Kidney (tissue), 14 donors: ENCODE results near the gene PTGS2. TPM values are rescaled to one million over a fixed set of nuclear protein-coding genes. Genes with fewer than 3 reads are reported as not detected.
"Not testable (repeated sequence)": the region's sequence is repeated elsewhere in the genome, so short reads cannot be mapped to it uniquely, and the experiment has no call there.

Experiments
- DNase-seq, 5 donors: peaks; one replicate each; pipeline ENCODE4 v3.0.0-alpha.2; 2013 to 2020
- FAIRE-seq: peaks from 2 replicates; lab custom pipeline; 2012; peaks lifted over from hg19 to GRCh38; lab: Jason Lieb, UNC
- H3K27ac ChIP-seq, 2 donors: one replicate each; pipeline ENCODE4 v1.7.0; 2013; ENCODE audit warnings: low read depth in 2 of 2, low read length in 2 of 2, inconsistent platforms in 1 of 2
- H3K27me3 ChIP-seq: one replicate; pipeline ENCODE4 v1.7.1; 2013; ENCODE audit warnings: low read length, inconsistent platforms; ENCODE audit not compliant: control insufficient read depth, insufficient read depth
- H3K36me3 ChIP-seq, 3 donors: one replicate each; pipeline versions ENCODE4 v1.7.0 to v1.7.1; 2013; ENCODE audit warnings: low read length in 3 of 3, control low read depth in 1 of 3, inconsistent platforms in 1 of 3; ENCODE audit not compliant: insufficient read depth in 3 of 3, control insufficient read depth in 2 of 3
- H3K4me1 ChIP-seq, 3 donors: one replicate each; pipeline versions ENCODE4 v1.7.0 to v1.7.1; 2013; ENCODE audit warnings: low read length in 3 of 3, inconsistent platforms in 1 of 3, low read depth in 1 of 3; ENCODE audit not compliant: control insufficient read depth in 2 of 3, insufficient read depth in 2 of 3
- H3K4me3 ChIP-seq, 3 donors: one replicate each; pipeline versions ENCODE4 v1.7.0 to v1.8.1; 2013; ENCODE audit warnings: low read length in 3 of 3, control low read depth in 1 of 3, inconsistent platforms in 1 of 3
- H3K9ac ChIP-seq, 3 donors: one replicate each; pipeline versions ENCODE4 v1.7.0 to v1.7.1; 2013; ENCODE audit warnings: low read length in 3 of 3, control low read depth in 1 of 3, inconsistent platforms in 1 of 3
- H3K9me3 ChIP-seq, 3 donors: one replicate each; pipeline versions ENCODE4 v1.7.0 to v1.7.1; 2013; ENCODE audit warnings: low read length in 3 of 3, control low read depth in 1 of 3, inconsistent platforms in 1 of 3; ENCODE audit not compliant: control insufficient read depth in 2 of 3, insufficient read depth in 1 of 3
- CTCF ChIP-seq: IDR thresholded peaks from 3 replicates; pipeline ENCODE4 v1.5.1; 2012; ENCODE audit warnings: mild to moderate bottlenecking, moderate library complexity, borderline replicate concordance; ENCODE audit not compliant: insufficient read depth; ENCODE audit errors: extremely low read depth
- intact Hi-C: fragments of 100-400 bp; cut with DNase I; formaldehyde crosslinking; loops from one replicate; pipeline ENCODE4 v1.11.1; 2022
- polyA plus RNA-seq: library from polyadenylated mRNA; stranded (reverse); fragments of 350-450 nt; fragmentation: Illumina TruSeq; extraction: RNeasy Lipid Tissue Mini Kit (QIAGEN cat#74804); gene quantifications from one replicate; pipeline ENCODE4 v1.2.3, GENCODE V29; 2014; ENCODE audit warnings: low read depth, low replicate concordance; ENCODE audit not compliant: insufficient read depth
- total RNA-seq: library from RNA; stranded (reverse); fragmentation: NEBNext Ultra II Directional; extraction: Animal tissue kit (Norgen Biotek cat#: 25700); gene quantifications from one replicate; pipeline ENCODE4 v1.2.1, GENCODE V29; 2021
- donor health status: control.
- donor health status: control.
- donor health status: control.
- donor health status: control.
- donor health status: control.
- donor health status: DM: yes; HTN: yes; CAD: no.
- donor health status: Normal renal cell carcinoma (clear cell type).

The PTGS2 gene
- total and polyA plus RNA-seq, 2 donors from 2014 or later: 1.5 to 2.7 TPM

- FAIRE-seq: no peak
- no peak overlapping the region for H3K9ac ChIP-seq
- no peak for DNase-seq
- H3K27me3 ChIP-seq: no peaks in the 10 kb centered on the region
- H3K9me3 ChIP-seq: no peaks in the 10 kb centered on the region
- intact Hi-C loops: no loop called here
- H3K36me3 ChIP-seq: no peaks in the 10 kb centered on the region
- no peaks in the 10 kb centered on the region for H3K4me1 ChIP-seq
- no peak overlapping the region for H3K4me3 ChIP-seq
- H3K27ac ChIP-seq: no peak overlapping the region
- TF ChIP-seq CTCF: no peak
These were observed 25.5 kb downstream of the PTGS2 start for GRCh38 chr1:186654741-186655140.

DNA sequence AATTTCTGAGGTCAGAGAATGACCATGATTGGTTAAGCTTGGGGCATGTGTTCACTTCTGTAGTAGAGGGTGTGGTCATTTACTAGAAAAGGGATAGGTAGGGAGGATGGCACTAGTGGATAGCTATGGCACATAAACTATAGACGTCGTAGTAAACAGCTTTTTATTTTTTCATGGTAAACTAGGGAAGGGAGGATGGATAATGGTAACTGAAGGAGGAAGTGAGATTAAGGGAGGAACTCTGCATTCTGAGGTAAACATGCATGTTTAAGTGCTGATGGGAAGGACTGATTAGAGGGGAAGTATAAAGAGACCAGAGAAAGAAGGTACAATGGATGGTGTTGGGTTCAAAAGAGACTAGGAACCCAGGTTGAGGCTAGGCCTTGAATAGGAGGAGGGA, 26.9 kb downstream of the PTGS2 start:
- FAIRE-seq: no peak
- H3K27ac ChIP-seq: no peak overlapping the region
- no peaks in the 10 kb centered on the region for H3K36me3 ChIP-seq
- H3K4me3 ChIP-seq: no peak overlapping the region
- H3K27me3 ChIP-seq: no peaks in the 10 kb centered on the region
- H3K9me3 ChIP-seq: no peaks in the 10 kb centered on the region
- intact Hi-C loops: no loop called here
- no peak for TF ChIP-seq CTCF
- H3K9ac ChIP-seq: no peak overlapping the region
- DNase-seq: no peak
- no peaks in the 10 kb centered on the region for H3K4me1 ChIP-seq

- Histone ChIP-seq H3K9ac (no peak overlapping the region), H3K4me1 (no peaks in the 10 kb centered on the region), H3K36me3 (no peaks in the 10 kb centered on the region), H3K27me3 (no peaks in the 10 kb centered on the region), H3K4me3 (no peak overlapping the region), H3K9me3 (no peaks in the 10 kb centered on the region), H3K27ac (no peak overlapping the region)
- intact Hi-C loops: no loop called here
- FAIRE-seq (no peak), DNase-seq (no peak)
- no peak for TF ChIP-seq CTCF
These were observed 31.6 kb downstream of the PTGS2 start for GRCh38 chr1:186648613-186649012.

- H3K4me1 ChIP-seq, H3K9me3 ChIP-seq, H3K36me3 ChIP-seq, H3K27me3 ChIP-seq, intact Hi-C loops, H3K9ac ChIP-seq, H3K27ac ChIP-seq, H3K4me3 ChIP-seq, FAIRE-seq, DNase-seq: not testable (repeated sequence)
These were observed 32.2 kb downstream of the PTGS2 start for GRCh38 chr1:186647985-186648384.
